HepG2 (cell line): Measurements from ENCODE around the gene NUBP2. TPM values are rescaled to one million over a fixed set of nuclear protein-coding genes. Genes with fewer than 3 reads are reported as not detected.

Source experiments
- ATF1 ChIP-seq: IDR thresholded peaks from 2 replicates; pipeline ENCODE4 v1.6.1; 2016; ENCODE audit warnings: mild to moderate bottlenecking, control low read depth
- CHCHD3 ChIP-seq: sonication (generic); formaldehyde crosslinking; IDR thresholded peaks from 2 replicates; pipeline ENCODE4 v1.8.0; 2022; ENCODE audit warnings: mild to moderate bottlenecking, missing genetic modification reagents, moderate library complexity
- CHD2 ChIP-seq: IDR thresholded peaks from 2 replicates; pipeline ENCODE4 v1.6.1; 2011; ENCODE audit warnings: low read depth, low read length, improper control_type of control experiment
- ETV5 ChIP-seq: IDR thresholded peaks from 2 replicates; pipeline ENCODE4 v1.6.1; 2018; ENCODE audit warnings: missing biosample characterization, missing genetic modification reagents, inconsistent platforms, borderline replicate concordance
- FLYWCH1 ChIP-seq: sonication (generic); formaldehyde crosslinking; IDR thresholded peaks from 2 replicates; pipeline ENCODE4 v1.8.1; 2023; ENCODE audit warnings: mild to moderate bottlenecking, missing genetic modification reagents
- FOXJ3 ChIP-seq: sonication (generic); formaldehyde crosslinking; IDR thresholded peaks from 2 replicates; pipeline ENCODE4 v1.4.0; 2020; ENCODE audit warnings: missing genetic modification reagents, mild to moderate bottlenecking, borderline replicate concordance
- FOXO1 ChIP-seq: sonication (generic); formaldehyde crosslinking; IDR thresholded peaks from 2 replicates; pipeline ENCODE4 v1.4.0; 2020; ENCODE audit warnings: missing genetic modification reagents
- HNRNPH1 ChIP-seq: fragments of 200-400 bp; formaldehyde crosslinking; optimal IDR thresholded peaks from 2 replicates; pipeline ENCODE3; 2017; ENCODE audit warnings: mild to moderate bottlenecking, low read depth, low read length
- KDM2A ChIP-seq: sonication (generic); formaldehyde crosslinking; IDR thresholded peaks from 2 replicates; pipeline ENCODE4 v1.4.0; 2020; ENCODE audit warnings: low read depth, missing genetic modification reagents, borderline replicate concordance
- MTF2 ChIP-seq: sonication (generic); formaldehyde crosslinking; IDR thresholded peaks from 2 replicates; pipeline ENCODE4 v1.5.0; 2020; ENCODE audit warnings: missing genetic modification reagents, borderline replicate concordance
- MYPOP ChIP-seq: sonication (generic); formaldehyde crosslinking; IDR thresholded peaks from 2 replicates; pipeline ENCODE4 v1.8.1; 2023; ENCODE audit warnings: mild to moderate bottlenecking, moderate library complexity, missing genetic modification reagents
- NR2F2 ChIP-seq: IDR thresholded peaks from 2 replicates; pipeline ENCODE4 v1.6.1; 2012; ENCODE audit warnings: low read depth, inconsistent platforms, borderline replicate concordance
- PAF1 ChIP-seq: IDR thresholded peaks from 2 replicates; pipeline ENCODE4 v1.6.1; 2016; ENCODE audit warnings: missing genetic modification reagents, missing compliant biosample characterization
- ZBTB21 ChIP-seq: sonication (generic); formaldehyde crosslinking; IDR thresholded peaks from 2 replicates; pipeline ENCODE4 v1.4.0; 2020; ENCODE audit warnings: missing genetic modification reagents
- ZFP82 ChIP-seq: sonication (generic); formaldehyde crosslinking; IDR thresholded peaks from 2 replicates; pipeline ENCODE4 v1.5.1; 2020; ENCODE audit warnings: mild to moderate bottlenecking, missing genetic modification reagents, borderline replicate concordance
- ZNF138 ChIP-seq: sonication (generic); formaldehyde crosslinking; IDR thresholded peaks from 2 replicates; pipeline ENCODE4 v1.5.0; 2020; ENCODE audit warnings: mild to moderate bottlenecking, low read depth, missing genetic modification reagents
- ZNF17 ChIP-seq: sonication (generic); formaldehyde crosslinking; IDR thresholded peaks from 2 replicates; pipeline ENCODE4 v1.5.0; 2020; ENCODE audit warnings: mild to moderate bottlenecking, missing genetic modification reagents
- ZNF232 ChIP-seq: sonication (generic); formaldehyde crosslinking; IDR thresholded peaks from 2 replicates; pipeline ENCODE4 v1.4.0; 2020; ENCODE audit warnings: missing genetic modification reagents, borderline replicate concordance
- ZNF263 ChIP-seq: sonication (generic); formaldehyde crosslinking; IDR thresholded peaks from 2 replicates; pipeline ENCODE4 v1.4.0; 2020; ENCODE audit warnings: missing genetic modification reagents
- ZNF33A ChIP-seq: sonication (generic); formaldehyde crosslinking; IDR thresholded peaks from 2 replicates; pipeline ENCODE4 v1.5.1; 2020; ENCODE audit warnings: missing genetic modification reagents, mild to moderate bottlenecking, moderate library complexity, borderline replicate concordance
- ZNF432 ChIP-seq: sonication (generic); formaldehyde crosslinking; IDR thresholded peaks from 2 replicates; pipeline ENCODE4 v1.5.0; 2020; ENCODE audit warnings: missing genetic modification reagents, mild to moderate bottlenecking, borderline replicate concordance
- ZNF468 ChIP-seq: sonication (generic); formaldehyde crosslinking; IDR thresholded peaks from 2 replicates; pipeline ENCODE4 v1.8.0; 2022; ENCODE audit warnings: mild to moderate bottlenecking, moderate library complexity, missing genetic modification reagents
- ZNF558 ChIP-seq: sonication (generic); formaldehyde crosslinking; IDR thresholded peaks from 2 replicates; pipeline ENCODE4 v1.9.0; 2022; ENCODE audit warnings: mild to moderate bottlenecking, missing genetic modification reagents, borderline replicate concordance
- ZNF614 ChIP-seq: IDR thresholded peaks from 2 replicates; pipeline ENCODE4 v1.6.1; 2018; ENCODE audit warnings: missing biosample characterization, missing genetic modification reagents, inconsistent platforms, borderline replicate concordance
- polyA plus RNA-seq, 8 experiments: library from polyadenylated mRNA; depleted of rRNA in 3 of 8; stranded (reverse) in 7 of 8; unstranded in 1 of 8; fragments of >200 nt; fragmentation: Illumina TruSeq in 4 of 8; extraction: Trizol in 4 of 8; gene quantifications; 2 replicates each; pipeline versions ENCODE4 v1.2.1 to v1.2.3, GENCODE V29; 2011 to 2016; ENCODE audit warnings: low read depth in 4 of 8, missing spikeins in 1 of 8, mixed read lengths in 1 of 8; ENCODE audit not compliant: insufficient read depth in 1 of 8
- total RNA-seq, 5 experiments: library from RNA; depleted of rRNA; stranded (reverse); fragments of >200 nt; fragmentation: Illumina TruSeq; extraction: Trizol; gene quantifications; 2 replicates each; pipeline ENCODE4 v1.2.3, GENCODE V29; 2016; ENCODE audit warnings: low read depth in 1 of 5
- TF ChIP-seq, protein P1 (sequence below): sonication (generic); formaldehyde crosslinking; IDR thresholded peaks from 2 replicates; pipeline ENCODE4 v1.5.0; 2020; ENCODE audit warnings: mild to moderate bottlenecking, low read depth, missing genetic modification reagents, borderline replicate concordance
- TF ChIP-seq, protein P2 (sequence below): sonication (generic); formaldehyde crosslinking; IDR thresholded peaks from 2 replicates; pipeline ENCODE4 v1.4.0; 2020; ENCODE audit warnings: mild to moderate bottlenecking, missing genetic modification reagents
- TF ChIP-seq, protein P3 (sequence below): sonication (generic); formaldehyde crosslinking; IDR thresholded peaks from 2 replicates; pipeline ENCODE4 v1.4.0; 2020; ENCODE audit warnings: missing genetic modification reagents

The NUBP2 gene
- total and polyA plus RNA-seq, 2 of the 13 experiments (the other 11 are each of a cell fraction or from before 2014, with no cell fraction given): 25.7 to 61.5 TPM

- TF ChIP-seq ZNF614 (0 out of 2 replicates have a peak, but pooled peaks have one; percentile 61), KDM2A (peak; percentile 64), MTF2 (CRISPR knock-in tag) (no peak), ZNF17 (CRISPR knock-in tag) (no peak), ZNF138 (CRISPR knock-in tag) (no peak), FLYWCH1 (no peak), ETV5 (CRISPR knock-in tag) (no peak), MYPOP (CRISPR knock-in tag) (no peak), NR2F2 (0 out of 2 replicates have a peak, but pooled peaks have one; percentile 31), HNRNPH1 (no peak), ATF1 (CRISPR knock-in tag) (no peak), ZNF232 (CRISPR knock-in tag) (no peak), ZBTB21 (no peak), FOXJ3 (CRISPR knock-in tag) (no peak), ZNF432 (CRISPR knock-in tag) (no peak), CHCHD3 (CRISPR knock-in tag) (no peak), ZNF263 (no peak), PAF1 (CRISPR knock-in tag) (no peak), FOXO1 (CRISPR knock-in tag) (no peak; the same call in 1 of the 2 replicates), ZNF558 (CRISPR knock-in tag) (no peak), ZNF33A (CRISPR knock-in tag) (no peak), CHD2 (no peak), ZNF468 (CRISPR knock-in tag) (no peak), ZFP82 (CRISPR knock-in tag) (no peak)
- TF ChIP-seq, protein P1, sequence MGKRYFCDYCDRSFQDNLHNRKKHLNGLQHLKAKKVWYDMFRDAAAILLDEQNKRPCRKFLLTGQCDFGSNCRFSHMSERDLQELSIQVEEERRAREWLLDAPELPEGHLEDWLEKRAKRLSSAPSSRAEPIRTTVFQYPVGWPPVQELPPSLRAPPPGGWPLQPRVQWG: no peak
- TF ChIP-seq, protein P2, sequence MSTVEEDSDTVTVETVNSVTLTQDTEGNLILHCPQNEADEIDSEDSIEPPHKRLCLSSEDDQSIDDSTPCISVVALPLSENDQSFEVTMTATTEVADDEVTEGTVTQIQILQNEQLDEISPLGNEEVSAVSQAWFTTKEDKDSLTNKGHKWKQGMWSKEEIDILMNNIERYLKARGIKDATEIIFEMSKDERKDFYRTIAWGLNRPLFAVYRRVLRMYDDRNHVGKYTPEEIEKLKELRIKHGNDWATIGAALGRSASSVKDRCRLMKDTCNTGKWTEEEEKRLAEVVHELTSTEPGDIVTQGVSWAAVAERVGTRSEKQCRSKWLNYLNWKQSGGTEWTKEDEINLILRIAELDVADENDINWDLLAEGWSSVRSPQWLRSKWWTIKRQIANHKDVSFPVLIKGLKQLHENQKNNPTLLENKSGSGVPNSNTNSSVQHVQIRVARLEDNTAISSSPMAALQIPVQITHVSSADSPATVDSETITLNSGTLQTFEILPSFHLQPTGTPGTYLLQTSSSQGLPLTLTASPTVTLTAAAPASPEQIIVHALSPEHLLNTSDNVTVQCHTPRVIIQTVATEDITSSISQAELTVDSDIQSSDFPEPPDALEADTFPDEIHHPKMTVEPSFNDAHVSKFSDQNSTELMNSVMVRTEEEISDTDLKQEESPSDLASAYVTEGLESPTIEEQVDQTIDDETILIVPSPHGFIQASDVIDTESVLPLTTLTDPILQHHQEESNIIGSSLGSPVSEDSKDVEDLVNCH: no peak
- TF ChIP-seq, protein P3, sequence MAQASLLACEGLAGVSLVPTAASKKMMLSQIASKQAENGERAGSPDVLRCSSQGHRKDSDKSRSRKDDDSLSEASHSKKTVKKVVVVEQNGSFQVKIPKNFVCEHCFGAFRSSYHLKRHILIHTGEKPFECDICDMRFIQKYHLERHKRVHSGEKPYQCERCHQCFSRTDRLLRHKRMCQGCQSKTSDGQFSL (CRISPR knock-in tag): 0 out of 2 replicates have a peak, but pooled peaks have one; percentile 57
Observed at GRCh38 chr16:1794221-1794871, 11.6 kb downstream of the NUBP2 start (continued).
